DLD1 (cell line): Measurements from ENCODE around the gene C5AR2.
"Not testable (repeated sequence)": the region's sequence is repeated elsewhere in the genome, so short reads cannot be mapped to it uniquely, and the experiment has no call there.

Source experiments
- in situ Hi-C: cut with HindIII; loops from 2 replicates; pipeline ENCODE4 v1.10.0; 2017; ENCODE audit warnings: low sequenced_read_pairs

The C5AR2 gene

DNA sequence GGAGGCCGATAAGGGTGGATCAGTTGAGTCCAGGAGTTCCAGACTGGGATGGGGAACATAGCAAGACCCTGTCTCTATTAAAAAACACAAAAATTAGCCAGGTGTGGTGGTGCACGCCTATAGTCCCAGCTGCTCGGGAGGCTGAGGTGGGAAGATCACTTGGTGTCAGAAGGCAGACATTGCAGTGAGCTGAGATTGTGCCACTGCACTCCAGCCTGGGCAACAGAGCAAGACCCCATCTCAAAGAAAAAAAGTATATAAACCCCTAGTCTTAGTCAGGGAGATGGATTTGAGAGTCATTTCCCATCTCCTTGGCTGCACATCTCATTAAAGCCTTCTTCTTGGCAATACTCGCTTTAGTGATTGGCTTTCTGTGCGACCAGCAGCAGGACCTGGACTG, 51.9 kb downstream of the C5AR2 start:
- in situ Hi-C loops = not testable (repeated sequence)

DNA sequence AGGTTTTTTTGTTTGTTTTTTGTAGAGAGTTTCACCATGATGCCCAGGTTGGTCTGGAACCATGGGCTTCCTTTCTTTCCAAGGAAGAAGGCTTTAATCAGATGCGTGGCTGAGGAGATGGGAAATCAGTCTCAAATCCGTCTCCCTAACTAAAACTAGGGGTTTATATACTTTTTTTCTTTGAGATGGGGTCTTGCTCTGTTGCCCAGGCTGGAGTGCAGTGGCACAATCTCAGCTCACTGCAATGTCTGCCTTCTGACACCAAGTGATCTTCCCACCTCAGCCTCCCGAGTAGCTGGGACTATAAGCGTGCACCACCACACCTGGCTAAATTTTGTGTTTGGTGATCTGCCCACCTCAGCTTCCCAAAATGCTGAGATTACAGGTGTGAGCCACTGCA, 52.6 kb downstream of the C5AR2 start:
- in situ Hi-C loops = not testable (repeated sequence)

DNA sequence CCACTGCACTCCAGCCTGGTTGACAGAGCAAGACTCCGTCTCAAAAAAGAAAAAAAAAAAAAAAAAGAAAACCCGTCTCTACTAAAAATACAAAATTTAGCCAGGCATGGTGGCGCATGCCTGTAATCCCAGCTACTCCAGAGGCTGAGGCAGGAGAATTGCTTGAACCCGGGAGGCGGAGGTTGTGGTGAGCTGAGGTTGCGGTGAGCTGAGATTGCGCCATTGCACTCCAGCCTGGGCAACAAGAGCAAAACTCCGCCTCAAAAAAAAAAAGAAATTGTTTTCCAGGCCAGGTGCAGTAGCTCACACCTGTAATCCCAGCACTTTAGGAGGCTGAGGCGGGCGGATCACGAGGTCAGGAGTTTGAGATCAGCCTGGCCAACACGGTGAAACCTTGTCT, 54.6 kb downstream of the C5AR2 start:
- in situ Hi-C loops = not testable (repeated sequence)

DNA sequence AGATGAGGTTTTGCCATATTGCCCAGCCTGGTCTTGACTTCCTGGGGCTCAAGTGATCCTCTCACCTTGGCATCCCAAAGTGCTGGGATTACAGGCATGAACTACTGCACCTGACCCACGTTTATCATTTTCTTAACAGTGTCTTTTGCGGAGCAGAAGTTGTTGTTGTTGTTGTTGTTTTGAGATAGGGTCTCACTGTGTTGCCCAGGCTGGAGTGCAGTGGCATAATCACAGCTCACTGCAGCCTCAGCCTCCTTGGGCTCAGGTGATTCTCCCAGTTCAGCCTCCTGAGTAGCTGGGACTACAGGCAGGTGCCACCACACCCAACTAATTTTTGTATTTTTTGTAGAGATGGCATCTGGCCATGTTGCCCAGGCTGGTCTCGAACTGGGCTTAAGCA, 55.6 kb downstream of the C5AR2 start:
- in situ Hi-C loops = not testable (repeated sequence)

GRCh38 chr19:47388721-47389120, 56.7 kb downstream of the C5AR2 start:
- in situ Hi-C loops = not testable (repeated sequence)

DNA sequence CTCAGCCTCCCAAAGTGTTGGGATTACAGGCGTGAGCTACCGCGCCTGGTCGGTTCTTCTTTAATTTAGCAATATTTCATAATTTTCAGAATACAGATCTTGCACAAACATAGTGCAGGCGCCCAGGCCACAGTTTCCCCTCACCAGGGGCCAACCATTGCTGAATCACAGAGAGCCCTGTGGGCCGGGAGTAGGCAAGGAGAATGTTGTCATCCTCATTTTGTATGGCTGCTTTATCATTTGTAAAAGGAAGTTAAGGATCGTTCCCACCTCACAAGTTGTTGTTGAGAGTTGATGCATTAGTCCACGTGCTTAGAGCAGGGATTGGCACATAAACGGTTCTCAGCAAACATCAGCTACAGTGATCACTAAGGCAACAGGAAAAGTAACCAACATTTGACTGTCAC, 57.2 kb downstream of the C5AR2 start:
- in situ Hi-C loops = no loop called here

- in situ Hi-C loops = no loop called here
Observed at GRCh38 chr19:47390533-47391488, 58.8 kb downstream of the C5AR2 start.

DNA sequence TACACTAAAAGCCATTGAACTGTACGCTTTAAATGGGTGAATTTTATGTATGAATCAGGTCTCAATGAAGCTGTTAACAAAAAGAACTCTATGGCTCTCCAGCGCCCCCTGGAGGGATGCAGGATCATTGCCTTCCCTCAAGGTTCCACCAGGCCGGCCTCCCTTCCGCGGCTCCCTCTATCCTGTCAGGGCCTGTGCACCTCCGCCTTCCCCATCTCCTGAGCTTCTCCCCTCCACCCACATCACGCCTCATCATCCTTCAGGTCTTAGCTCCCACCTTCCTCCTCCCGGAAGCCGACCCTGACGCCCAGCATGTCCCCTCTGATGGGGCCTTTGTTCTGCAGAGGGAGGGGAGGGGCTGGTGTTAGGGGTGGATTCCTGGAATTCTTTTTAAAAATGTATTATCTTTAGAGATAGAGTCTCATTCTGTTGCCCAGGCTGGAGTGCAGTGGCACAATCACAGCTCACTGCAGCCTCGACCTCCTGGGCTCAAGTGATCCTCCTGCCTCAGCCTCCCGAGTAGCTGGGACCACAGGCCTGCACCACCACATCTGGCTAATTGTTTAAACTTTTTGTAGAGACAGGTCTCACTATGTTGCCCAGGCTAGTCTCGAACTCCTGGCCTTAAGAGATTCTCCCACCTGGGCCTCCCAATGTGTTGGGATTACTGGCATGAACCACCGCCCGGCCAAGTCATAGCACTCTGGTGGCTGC, 59.7 kb downstream of the C5AR2 start:
- in situ Hi-C loops = no loop called here
